ENCODE data around the gene ABHD4. TPM values are rescaled to one million over a fixed set of nuclear protein-coding genes. Genes with fewer than 3 reads are reported as not detected.

ABHD4 gene
- 44.8 to 49.5 TPM (median 46.0 TPM) in 5 replicates for total RNA-seq (2022; extraction: Qiagen RNA extraction)

GRCh38 chr14:22598099-22598895, at the start of gene ABHD4:
TSS of gene ABHD4 (plus strand) at chr14:22598300. CDS start at chr14:22598307, 7 bp downstream.

GRCh38 chr14:22589096-22589839, 8.8 kb upstream of the ABHD4 start, which contains the start of gene DAD1:
TSS of gene DAD1 (minus strand) at chr14:22589224. CDS start at chr14:22589157, 67 bp downstream.

GRCh38 chr14:22644305-22644635, 46.2 kb downstream of the ABHD4 start, which contains the start of gene OR6J1:
TSS of gene OR6J1 (minus strand) at chr14:22644352. CDS start at chr14:22634811, 9,541 bp downstream.

Other genes with a start within 250 kb of the ABHD4 start
- gene DAD1, start 9.1 kb upstream of the ABHD4 start, total RNA-seq (2022; extraction: Qiagen RNA extraction), result 349 to 380 TPM (median 371 TPM) in 5 replicates
- not detected in 5 replicates for gene OR6J1, start 46.1 kb downstream of the ABHD4 start, total RNA-seq (2022; extraction: Qiagen RNA extraction)
- gene OXA1L, start 168.4 kb downstream of the ABHD4 start, total RNA-seq (2022; extraction: Qiagen RNA extraction), result 154 to 166 TPM (median 161 TPM) in 5 replicates
- 18.9 to 28.4 TPM (median 21.2 TPM) in 5 replicates for gene SLC7A7, start 217.1 kb downstream of the ABHD4 start, total RNA-seq (2022; extraction: Qiagen RNA extraction)
- 135 to 217 TPM (median 193 TPM) in 5 replicates for gene MRPL52, start 231.6 kb downstream of the ABHD4 start, total RNA-seq (2022; extraction: Qiagen RNA extraction)
- 0.33 to 1.1 TPM (median 0.76 TPM) in 5 replicates for gene MMP14, start 238.3 kb downstream of the ABHD4 start, total RNA-seq (2022; extraction: Qiagen RNA extraction)

Data from A549 treated with Mapracorat at 1 μM for 4 hours (cell line).